GM12891 (cell line): Measurements from ENCODE around the gene ZMIZ1.
A peak's percentile ranks its signal among the peaks of the same experiment; 100 is the strongest.
"Not testable (repeated sequence)": the region's sequence is repeated elsewhere in the genome, so short reads cannot be mapped to it uniquely, and the experiment has no call there.

Experiments used
- DNase-seq: peaks from one replicate; pipeline ENCODE4 v3.0.0; 2011; ENCODE audit warnings: low spot score; ENCODE audit not compliant: insufficient read length
- FAIRE-seq: peaks from 2 replicates; lab custom pipeline; 2011; peaks lifted over from hg19 to GRCh38; lab: Jason Lieb, UNC
- PAX5 ChIP-seq: IDR thresholded peaks from 2 replicates; pipeline ENCODE4 v1.6.1; 2011; ENCODE audit warnings: low read length, moderate library complexity, mild to moderate bottlenecking; ENCODE audit not compliant: insufficient read depth, severe bottlenecking
- POLR2A ChIP-seq: IDR thresholded peaks from 2 replicates; pipeline ENCODE4 v1.6.1; 2011; ENCODE audit warnings: low read depth, low read length, control low read depth
- POLR2AphosphoS5 ChIP-seq: IDR thresholded peaks from 2 replicates; pipeline ENCODE4 v1.6.1; 2011; ENCODE audit warnings: low read depth, low read length, control low read depth
- POU2F2 ChIP-seq: IDR thresholded peaks from 2 replicates; pipeline ENCODE4 v1.6.1; 2011; ENCODE audit warnings: low read depth, mild to moderate bottlenecking, control low read depth, low read length, moderate library complexity
- SPI1 ChIP-seq: IDR thresholded peaks from 2 replicates; pipeline ENCODE4 v1.6.1; 2011; ENCODE audit warnings: low read depth, low read length, control low read depth
- TAF1 ChIP-seq: IDR thresholded peaks from 2 replicates; pipeline ENCODE4 v1.6.1; 2011; ENCODE audit warnings: low read depth, low read length, control low read depth

The ZMIZ1 gene

GRCh38 chr10:79326361-79327089 lies 257.8 kb downstream of the ZMIZ1 start:
- DNase-seq (no peak), FAIRE-seq (peak; percentile 84)
- no peak for TF ChIP-seq POLR2A
- no peak for TF ChIP-seq POLR2AphosphoS5
- no peak for TF ChIP-seq PAX5
- TF ChIP-seq POU2F2: no peak

DNA sequence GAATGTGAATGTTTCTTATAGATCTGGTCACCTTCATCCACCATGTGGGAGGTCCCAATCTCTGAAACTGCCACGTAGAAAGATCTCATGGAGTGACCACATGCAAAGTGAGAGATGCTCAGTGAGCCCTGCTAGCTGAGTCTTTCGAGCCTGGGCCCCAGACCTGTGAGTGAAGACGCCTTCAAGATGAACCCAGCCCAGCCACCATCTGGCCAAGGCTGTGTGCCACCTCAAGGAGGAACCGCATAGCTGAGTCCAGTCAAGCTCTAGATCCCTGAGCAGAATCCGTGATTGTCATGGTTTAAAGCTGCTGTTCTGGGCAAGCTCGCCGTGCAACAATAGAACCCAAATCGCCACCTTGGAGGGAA lies 258.3 kb downstream of the ZMIZ1 start:
- DNase-seq: no peak
- no peak for FAIRE-seq
- TF ChIP-seq POU2F2 (0 out of 2 replicates have a peak, but pooled peaks have one; percentile 22), TAF1 (no peak)

GRCh38 chr10:79328147-79328701 lies 259.5 kb downstream of the ZMIZ1 start:
- no peak for FAIRE-seq
- no peak for TF ChIP-seq SPI1
- no peak for TF ChIP-seq PAX5
- TF ChIP-seq POLR2A: no peak
- TF ChIP-seq POLR2AphosphoS5: no peak
- no peak for TF ChIP-seq TAF1
- TF ChIP-seq POU2F2: no peak
- DNase-seq: no peak

GRCh38 chr10:79328737-79329504 lies 260.2 kb downstream of the ZMIZ1 start:
- no peak for FAIRE-seq
- no peak for DNase-seq
- TF ChIP-seq SPI1 (no peak), PAX5 (no peak), POU2F2 (no peak), POLR2A (no peak), TAF1 (no peak), POLR2AphosphoS5 (no peak)

DNA sequence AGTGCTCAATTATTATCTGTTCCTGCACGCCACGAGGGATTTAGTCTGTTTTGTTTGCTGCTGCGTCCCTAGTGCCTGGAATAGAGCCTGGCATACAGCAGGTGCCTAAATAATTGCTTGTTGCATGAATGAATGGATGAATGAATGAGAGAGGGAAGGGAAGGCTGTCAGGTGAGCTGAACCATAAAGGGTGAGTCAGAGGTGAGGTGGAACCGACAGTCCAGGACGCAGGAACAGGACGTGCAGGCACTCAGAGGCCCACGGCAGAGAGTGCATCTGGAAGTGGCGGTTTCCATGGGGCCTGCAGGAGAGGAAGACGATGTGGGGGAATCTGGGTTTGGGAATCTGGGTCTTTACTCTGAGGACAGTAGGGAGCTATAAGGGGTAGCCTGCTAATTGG lies 260.8 kb downstream of the ZMIZ1 start:
- TF ChIP-seq SPI1 (no peak), POU2F2 (no peak), POLR2A (no peak), PAX5 (no peak), TAF1 (no peak), POLR2AphosphoS5 (no peak)
- DNase-seq (no peak), FAIRE-seq (no peak)

GRCh38 chr10:79331226-79331625 lies 262.5 kb downstream of the ZMIZ1 start:
- FAIRE-seq: no peak
- no peak for TF ChIP-seq POU2F2
- no peak for TF ChIP-seq TAF1
- TF ChIP-seq POLR2A: no peak
- no peak for TF ChIP-seq PAX5
- TF ChIP-seq SPI1: no peak
- no peak for TF ChIP-seq POLR2AphosphoS5
- no peak for DNase-seq

DNA sequence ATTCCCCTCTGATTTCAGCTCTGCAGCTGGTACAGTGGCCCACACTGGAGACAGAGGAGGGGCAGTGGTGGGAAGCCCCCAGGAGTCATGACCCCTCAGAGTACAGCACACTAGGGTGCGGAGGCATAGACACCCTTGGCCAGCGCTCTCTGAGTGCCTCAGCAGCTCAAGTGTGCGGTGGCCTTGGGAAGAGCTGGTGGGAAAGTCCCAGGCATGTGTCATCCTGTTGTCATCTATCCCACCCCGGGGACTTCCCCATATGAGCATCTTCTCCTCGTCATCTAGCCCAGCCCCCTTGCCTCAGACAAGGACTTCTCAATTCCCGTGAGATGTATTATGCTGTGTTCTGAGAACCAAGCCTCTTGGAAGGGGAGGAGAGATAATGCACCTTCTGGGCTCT lies 262.9 kb downstream of the ZMIZ1 start:
- no peak for TF ChIP-seq POLR2AphosphoS5
- no peak for TF ChIP-seq POU2F2
- TF ChIP-seq PAX5: no peak
- TF ChIP-seq TAF1: no peak
- TF ChIP-seq SPI1: peak; percentile 53; the same call in 1 of the 2 replicates
- peak; percentile 79 for FAIRE-seq
- DNase-seq: no peak

- FAIRE-seq, DNase-seq: not testable (repeated sequence)
Measured at GRCh38 chr10:79332610-79333315, 264.0 kb downstream of the ZMIZ1 start.

- no peak for DNase-seq
- no peak for FAIRE-seq
- TF ChIP-seq TAF1 (no peak), POLR2AphosphoS5 (no peak), POLR2A (no peak), POU2F2 (no peak), SPI1 (no peak), PAX5 (no peak)
Measured at GRCh38 chr10:79333513-79333912, 264.7 kb downstream of the ZMIZ1 start.

GRCh38 chr10:79334573-79334972 lies 265.8 kb downstream of the ZMIZ1 start:
- no peak for TF ChIP-seq SPI1
- TF ChIP-seq TAF1: no peak
- no peak for TF ChIP-seq POLR2A
- TF ChIP-seq POU2F2: no peak
- no peak for TF ChIP-seq POLR2AphosphoS5
- TF ChIP-seq PAX5: no peak
- DNase-seq: no peak
- no peak for FAIRE-seq
